GM18519 (cell line): ENCODE measurements around the gene KIF5B.
"Not testable (repeated sequence)": the region's sequence is repeated elsewhere in the genome, so short reads cannot be mapped to it uniquely, and the experiment has no call there.

ENCODE experiments used
- ATAC-seq: cut with Tn5 transposase; IDR thresholded peaks from one replicate; pipeline ENCODE4 v1.9.1; 2021; ENCODE audit warnings: mild to moderate bottlenecking, moderate library complexity; ENCODE audit not compliant: unreplicated experiment, low FRiP score

Gene KIF5B

DNA sequence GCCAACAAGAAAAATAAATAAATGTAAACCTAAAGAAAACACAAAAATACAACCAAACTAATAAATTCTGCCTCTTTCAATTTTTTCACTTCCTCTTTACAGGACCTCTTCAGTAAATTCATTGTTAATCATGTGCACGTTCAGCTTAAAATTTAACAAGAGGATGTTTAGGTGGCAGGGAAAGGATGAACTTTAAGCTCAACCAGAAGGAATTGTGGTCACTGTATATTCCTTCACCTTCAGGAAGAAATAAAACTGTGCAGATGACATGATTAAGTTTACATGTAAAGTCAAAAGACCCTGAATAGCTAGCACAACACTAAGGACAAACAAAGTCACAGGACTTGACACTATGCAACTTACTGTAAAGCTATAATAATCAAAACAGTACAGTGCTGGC lies 33.0 kb downstream of the KIF5B start:
- ATAC-seq: no peak

DNA sequence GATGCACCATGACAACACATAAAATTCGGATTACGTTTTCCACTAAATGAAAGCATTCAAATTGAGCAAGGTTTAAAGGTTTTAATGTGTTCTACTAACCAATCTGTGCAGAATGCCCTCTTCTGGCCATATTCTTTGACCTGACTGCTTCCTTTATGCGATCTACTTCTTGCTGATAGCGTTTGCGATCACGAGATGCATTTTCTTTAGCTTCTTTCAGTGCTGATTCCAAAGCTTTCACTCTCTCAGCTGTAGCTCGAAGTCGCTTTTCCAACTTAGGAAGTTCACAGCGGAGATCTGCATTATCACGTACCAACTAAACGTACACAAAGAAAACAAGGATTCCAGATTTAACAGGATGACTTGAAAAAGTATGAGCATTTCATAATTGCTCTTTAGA lies 39.2 kb downstream of the KIF5B start:
- no peak for ATAC-seq

DNA sequence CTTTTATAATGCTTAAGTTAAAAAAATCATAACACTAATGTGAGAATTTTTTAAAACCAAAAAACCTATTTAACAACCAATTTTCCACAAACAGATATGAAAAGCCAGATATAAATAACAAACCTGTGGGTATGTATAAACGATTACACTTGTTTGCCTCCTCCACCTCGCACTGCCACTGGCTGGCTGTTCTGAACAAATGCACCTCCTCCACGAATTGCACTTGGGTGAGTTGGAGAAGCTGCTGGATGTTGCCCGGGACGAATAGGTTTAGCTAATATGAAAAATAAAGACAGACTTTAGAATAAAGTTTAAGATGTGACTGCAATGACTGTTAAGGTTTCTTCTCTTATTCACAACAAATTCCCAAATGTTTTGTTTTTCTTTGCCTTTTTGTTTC lies 40.8 kb downstream of the KIF5B start:
- no peak for ATAC-seq

DNA sequence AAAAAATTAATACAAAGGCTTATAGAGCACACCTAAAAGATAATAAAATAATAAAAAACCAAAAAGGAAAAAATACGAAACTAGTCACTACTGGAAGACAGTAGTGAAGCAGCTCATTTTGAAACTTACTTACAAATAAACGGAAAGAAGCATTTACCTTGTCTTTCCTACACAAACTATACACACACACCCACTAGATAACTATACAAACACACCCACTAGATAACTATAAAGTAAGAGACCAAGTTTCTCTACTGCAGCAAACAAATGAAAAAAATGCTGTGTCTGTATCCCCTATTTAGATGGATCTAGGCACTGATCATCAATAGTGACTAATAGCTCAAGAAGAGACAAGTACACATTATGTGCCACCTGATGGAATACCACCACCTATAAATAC lies 49.2 kb downstream of the KIF5B start:
- no peak for ATAC-seq

- ATAC-seq: no peak
These were observed 51.2 kb downstream of the KIF5B start for GRCh38 chr10:32005050-32005449.

DNA sequence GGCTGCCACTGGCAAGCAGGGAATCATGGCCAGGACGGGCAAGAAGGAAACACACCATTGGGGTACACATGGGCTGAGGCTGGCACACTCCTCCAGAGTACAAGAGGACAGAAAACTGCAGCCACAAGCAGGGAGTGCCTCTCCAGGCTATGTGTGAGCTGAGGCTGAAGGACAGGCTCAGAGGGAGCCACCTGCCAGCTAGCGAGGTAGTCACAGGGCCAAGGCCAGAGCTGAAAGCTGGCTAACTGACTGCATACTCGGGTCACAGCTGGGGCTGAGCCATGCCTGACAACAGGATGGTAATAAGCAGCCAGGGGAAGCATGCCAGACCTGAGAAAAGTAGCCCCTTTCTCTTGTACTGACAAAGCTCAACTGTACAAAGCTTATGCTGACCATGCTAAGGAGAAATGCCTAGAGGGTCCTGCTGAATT lies 52.0 kb downstream of the KIF5B start:
- no peak for ATAC-seq

GRCh38 chr10:32002531-32002930 lies 53.7 kb downstream of the KIF5B start:
- ATAC-seq: no peak

DNA sequence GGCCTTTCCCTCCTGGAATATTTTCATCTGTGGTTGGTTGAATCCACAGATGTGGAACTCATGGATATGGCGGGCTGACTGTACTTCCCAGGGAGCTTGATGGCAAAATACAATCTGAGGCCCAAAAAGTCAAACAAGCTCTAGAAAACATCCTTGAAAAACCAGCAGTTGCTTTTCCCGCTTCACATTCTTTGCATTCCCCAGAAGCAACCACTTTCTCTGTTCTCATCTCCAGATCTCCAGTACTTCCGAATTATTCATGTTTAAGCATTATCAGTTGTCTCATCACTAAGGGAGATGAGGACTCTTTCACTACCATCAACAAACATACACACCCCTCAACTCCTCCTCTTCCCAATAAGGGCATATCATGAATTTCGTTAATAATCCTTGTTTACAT lies 55.3 kb downstream of the KIF5B start:
- ATAC-seq: no peak

- ATAC-seq: no peak
These were observed 56.4 kb downstream of the KIF5B start for GRCh38 chr10:31999836-32000235.

- ATAC-seq: no peak
These were observed 57.1 kb downstream of the KIF5B start for GRCh38 chr10:31999070-31999660.

GRCh38 chr10:31994926-31995325 lies 61.3 kb downstream of the KIF5B start:
- no peak for ATAC-seq

- no peak for ATAC-seq
These were observed 65.3 kb downstream of the KIF5B start for GRCh38 chr10:31990937-31991336.

- ATAC-seq: not testable (repeated sequence)
These were observed 68.4 kb downstream of the KIF5B start for GRCh38 chr10:31987786-31988185.

DNA sequence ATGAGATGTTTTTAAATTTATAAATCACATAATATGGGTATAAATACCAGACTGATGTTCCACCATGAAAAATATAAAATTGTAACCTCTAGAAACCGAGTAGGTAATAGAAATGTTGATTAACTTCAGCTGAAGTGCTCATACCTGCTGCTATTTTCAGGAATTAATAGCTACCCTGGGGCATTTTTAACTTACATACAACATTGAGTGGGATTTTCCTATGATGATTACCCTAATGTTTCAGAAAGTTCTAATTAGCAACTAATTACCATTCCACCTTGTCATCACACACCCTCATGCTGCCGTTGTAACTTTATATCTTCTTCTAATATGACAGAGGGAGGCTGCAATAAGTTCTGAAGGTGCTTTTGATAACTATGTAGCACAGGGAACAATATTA lies 74.1 kb downstream of the KIF5B start:
- ATAC-seq: no peak

GRCh38 chr10:31980471-31980870 lies 75.8 kb downstream of the KIF5B start:
- no peak for ATAC-seq

DNA sequence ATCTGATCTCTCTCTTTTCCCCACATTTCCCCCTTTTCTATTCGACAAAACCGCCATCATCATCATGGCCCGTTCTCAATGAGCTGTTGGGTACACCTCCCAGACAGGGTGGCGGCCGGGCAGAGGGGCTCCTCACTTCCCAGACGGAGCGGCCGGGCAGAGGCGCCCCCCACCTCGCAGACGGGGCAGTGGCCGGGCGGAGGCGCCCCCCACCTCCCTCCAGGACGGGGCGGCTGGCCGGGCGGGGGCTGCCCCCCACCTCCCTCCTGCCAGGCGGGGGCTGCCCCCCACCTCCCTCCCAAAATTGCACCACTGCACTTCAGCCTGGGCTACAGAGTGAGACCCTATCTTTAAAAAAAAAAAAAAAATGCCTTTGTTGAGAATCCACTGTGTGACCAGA lies 77.2 kb downstream of the KIF5B start:
- not testable (repeated sequence) for ATAC-seq

DNA sequence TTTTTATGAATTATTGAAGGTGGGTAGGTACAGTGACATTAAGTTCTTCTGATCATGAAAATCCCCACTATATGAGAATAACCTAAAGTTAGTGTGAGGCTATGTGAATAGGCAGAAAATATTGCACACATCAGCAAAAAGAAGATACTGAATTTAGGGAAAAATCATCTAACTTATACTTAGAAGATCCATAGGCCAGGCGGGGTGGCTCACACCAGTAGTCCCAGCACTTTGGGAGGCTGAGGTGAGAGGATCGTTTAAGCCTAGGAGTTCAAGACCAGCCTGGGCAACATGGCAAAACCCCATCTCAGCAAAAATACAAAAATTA lies 78.1 kb downstream of the KIF5B start:
- ATAC-seq: no peak

DNA sequence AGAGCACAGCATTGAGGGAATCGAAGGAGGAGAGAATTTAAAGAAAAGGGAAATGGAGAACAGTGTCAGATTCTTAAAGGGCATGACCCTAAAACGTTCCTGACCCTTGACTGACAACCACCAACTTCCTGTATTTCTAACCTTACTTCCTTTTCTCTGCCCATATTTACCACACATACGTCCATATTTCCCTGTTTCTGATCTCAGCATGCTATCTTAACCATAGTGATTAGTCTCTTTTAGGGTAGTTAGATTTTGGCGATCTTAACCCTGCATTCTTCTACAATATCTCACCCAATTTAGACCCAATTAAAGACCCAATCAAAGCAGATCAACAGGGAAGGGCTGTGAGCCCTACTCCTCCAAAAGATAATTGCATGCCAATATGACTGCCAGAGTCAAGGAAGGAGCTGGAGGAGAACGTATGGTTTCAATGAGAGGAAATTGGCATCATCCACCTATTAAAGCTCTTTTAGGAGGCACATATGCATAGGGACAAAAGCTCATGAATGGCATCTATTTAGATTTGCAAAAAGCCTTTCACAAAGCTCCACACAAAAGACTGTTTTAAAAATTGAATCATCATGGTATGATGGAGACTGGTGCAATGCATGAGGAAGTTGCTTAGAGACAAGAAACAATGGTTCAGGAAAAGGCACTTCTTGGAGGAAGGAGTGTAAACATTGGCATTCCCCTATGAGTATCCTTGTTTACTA lies 78.6 kb downstream of the KIF5B start:
- ATAC-seq: no peak

- ATAC-seq: no peak
These were observed 81.0 kb downstream of the KIF5B start for GRCh38 chr10:31975157-31975765.

DNA sequence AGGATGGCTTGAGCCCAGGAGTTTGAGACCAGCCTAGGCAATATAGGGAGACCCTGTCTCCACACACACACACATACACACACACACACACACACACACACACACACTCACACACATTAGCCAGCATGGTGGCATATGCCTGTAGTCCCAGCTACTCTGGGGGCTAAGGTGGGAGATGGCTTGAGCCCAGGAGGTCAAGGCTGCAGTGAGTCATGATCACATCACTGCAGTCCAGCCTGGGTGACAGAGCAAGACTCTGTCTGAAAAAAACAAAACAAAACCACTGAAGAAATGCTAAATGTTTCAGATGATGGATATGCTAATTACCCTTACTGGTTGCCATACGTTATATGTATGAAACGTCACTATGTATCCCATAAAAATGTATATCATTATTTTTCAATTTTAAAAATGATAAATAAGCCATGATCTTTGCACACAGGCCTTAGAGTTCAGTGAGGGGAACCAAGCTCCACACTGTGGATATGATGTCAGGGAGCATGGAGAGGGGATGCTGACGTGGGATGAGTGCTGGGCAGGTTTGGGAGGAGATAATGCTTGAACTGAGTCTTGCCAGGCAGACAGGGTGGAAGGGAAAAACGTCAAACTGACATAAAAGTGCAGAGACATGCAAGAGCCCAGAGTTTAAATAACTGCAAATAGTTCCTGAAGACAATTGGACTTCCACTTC lies 81.6 kb downstream of the KIF5B start:
- ATAC-seq: no peak

DNA sequence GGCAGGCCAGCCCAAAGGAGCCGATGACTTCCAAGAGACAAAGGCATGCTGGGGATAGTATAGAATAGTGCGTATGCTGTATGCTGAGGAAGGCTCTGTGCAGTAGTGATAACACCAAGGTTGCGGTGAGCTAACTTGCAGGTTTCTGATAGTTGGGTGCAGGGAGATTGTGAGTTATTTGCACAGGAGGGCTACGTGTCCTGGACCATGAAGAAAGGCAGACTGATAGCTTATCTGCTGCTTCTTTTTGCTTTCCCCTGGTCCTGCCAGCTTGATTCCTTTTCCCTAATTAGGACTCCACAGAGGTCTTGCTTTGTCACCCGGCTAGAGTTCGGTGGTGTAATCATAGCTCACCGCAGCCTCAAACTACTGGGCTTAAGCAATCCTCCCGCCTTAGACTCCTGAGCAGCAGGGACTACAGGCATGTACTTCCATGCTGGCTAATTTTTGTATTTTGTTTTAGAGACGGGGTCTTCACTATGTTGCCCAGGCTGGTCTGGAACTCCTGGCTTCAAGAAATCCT lies 83.6 kb downstream of the KIF5B start:
- no peak for ATAC-seq
